IMR-90 (cell line): Measurements from ENCODE around the gene FSD1L. TPM values are rescaled to one million over a fixed set of nuclear protein-coding genes. Genes with fewer than 3 reads are reported as not detected.
A peak's percentile ranks its signal among the peaks of the same experiment; 100 is the strongest.

ENCODE experiments used
- ATAC-seq: fragments of 200-7000 bp; cut with Tn5 transposase; 2 replicates; pipeline ENCODE4 v1.9.1; 2020; ENCODE audit warnings: low read depth, mild to moderate bottlenecking, moderate library complexity
- BruUV-seq: library from RNA; stranded (reverse); fragments of 400-500 nt; replicated peaks from 2 replicates; lab custom pipeline; 2021; lab: Mats Ljungman, UMichigan
- CTCF ChIA-PET: fragments of 300-600 bp; formaldehyde crosslinking; extraction: SDS; loops from one replicate; lab custom pipeline; 2021; ENCODE audit warnings: antibody characterized with exemption; lab: Yijun Ruan, JAX
- POLR2A ChIA-PET: fragments of 300-600 bp; sonication (Branson Sonifier 250); formaldehyde crosslinking; loops from one replicate; lab custom pipeline; 2022; ENCODE audit warnings: antibody characterized with exemption; ENCODE audit not compliant: unreplicated experiment; lab: Charles Lee
- DNase-seq: peaks from one replicate; pipeline ENCODE4 v3.0.0; 2013
- H2AFZ ChIP-seq: replicated peaks from 2 replicates; pipeline ENCODE3; 2013; ENCODE audit warnings: low read length, mild to moderate bottlenecking; ENCODE audit not compliant: poor library complexity
- H2AK5ac ChIP-seq: 2 replicates; pipeline ENCODE4 v1.6.1; 2013; ENCODE audit warnings: low read depth, low read length, inconsistent platforms
- H2AK9ac ChIP-seq: replicated peaks from 2 replicates; pipeline ENCODE3; 2013; ENCODE audit warnings: mild to moderate bottlenecking, low read depth, low read length, moderate library complexity; ENCODE audit not compliant: poor library complexity
- H2BK120ac ChIP-seq: 2 replicates; pipeline ENCODE4 v1.6.1; 2013; ENCODE audit warnings: low read depth, low read length, inconsistent platforms
- H2BK15ac ChIP-seq: 3 replicates; pipeline ENCODE4 v1.6.1; 2013; ENCODE audit warnings: low read depth, low read length, inconsistent platforms
- H2BK20ac ChIP-seq: 2 replicates; pipeline ENCODE4 v1.6.1; 2013; ENCODE audit warnings: low read depth, mild to moderate bottlenecking, inconsistent platforms, low read length, moderate library complexity
- H2BK5ac ChIP-seq: 2 replicates; pipeline ENCODE4 v1.6.1; 2013; ENCODE audit warnings: mild to moderate bottlenecking, low read depth, low read length, inconsistent platforms; ENCODE audit not compliant: poor library complexity, severe bottlenecking
- H3K14ac ChIP-seq: replicated peaks from 2 replicates; pipeline ENCODE4 v1.6.1; 2013; ENCODE audit warnings: low read depth, low read length, inconsistent platforms
- H3K18ac ChIP-seq: 2 replicates; pipeline ENCODE4 v1.6.1; 2013; ENCODE audit warnings: low read depth, low read length, control low read depth
- H3K23ac ChIP-seq: 2 replicates; pipeline ENCODE4 v1.6.1; 2013; ENCODE audit warnings: low read depth, low read length, inconsistent platforms
- H3K27ac ChIP-seq: 2 replicates; pipeline ENCODE4 v1.5.1; 2013; ENCODE audit warnings: mild to moderate bottlenecking, control low read depth, low read length; ENCODE audit not compliant: insufficient read depth
- H3K27me3 ChIP-seq: 2 replicates; pipeline ENCODE4 v1.6.1; 2013; ENCODE audit warnings: low read length; ENCODE audit not compliant: control insufficient read depth, insufficient read depth
- H3K36me3 ChIP-seq: 2 replicates; pipeline ENCODE4 v1.6.1; 2013; ENCODE audit warnings: low read length, mixed read lengths; ENCODE audit not compliant: control insufficient read depth, insufficient read depth
- H3K4ac ChIP-seq: 2 replicates; pipeline ENCODE4 v1.6.1; 2013; ENCODE audit warnings: low read depth, low read length, inconsistent platforms
- H3K4me1 ChIP-seq: 2 replicates; pipeline ENCODE4 v1.6.1; 2013; ENCODE audit warnings: low read length, mixed read lengths; ENCODE audit not compliant: control insufficient read depth, insufficient read depth
- H3K4me2 ChIP-seq: 2 replicates; pipeline ENCODE4 v1.6.1; 2013; ENCODE audit warnings: low read depth, mild to moderate bottlenecking, control low read depth, low read length, moderate library complexity
- H3K4me3 ChIP-seq: 2 replicates; pipeline ENCODE4 v1.5.1; 2013; ENCODE audit warnings: low read depth, mild to moderate bottlenecking, control low read depth, low read length, moderate library complexity; ENCODE audit not compliant: insufficient read depth
- H3K56ac ChIP-seq: 2 replicates; pipeline ENCODE4 v1.6.1; 2013; ENCODE audit warnings: low read length, inconsistent platforms; ENCODE audit not compliant: insufficient read depth; ENCODE audit errors: extremely low read depth
- H3K79me1 ChIP-seq, 2 experiments: 2 replicates each; pipeline ENCODE4 v1.6.1; 2013; ENCODE audit warnings: low read length in 2 of 2, inconsistent platforms in 1 of 2, low read depth in 1 of 2
- H3K9ac ChIP-seq: 2 replicates; pipeline ENCODE4 v1.6.1; 2013; ENCODE audit warnings: low read depth, low read length, control low read depth
- H3K9me1 ChIP-seq: 2 replicates; pipeline ENCODE4 v1.6.1; 2013; ENCODE audit warnings: low read length, inconsistent platforms; ENCODE audit not compliant: insufficient read depth
- H3K9me3 ChIP-seq: 2 replicates; pipeline ENCODE4 v1.6.1; 2013; ENCODE audit warnings: low read length; ENCODE audit not compliant: control insufficient read depth, insufficient read depth
- H4K20me1 ChIP-seq: 2 replicates; pipeline ENCODE4 v1.6.1; 2013; ENCODE audit warnings: low read length, inconsistent platforms; ENCODE audit not compliant: insufficient read depth
- H4K5ac ChIP-seq: 2 replicates; pipeline ENCODE4 v1.6.1; 2013; ENCODE audit warnings: mild to moderate bottlenecking, low read depth, low read length, control low read depth
- H4K8ac ChIP-seq, 2 experiments: 2 replicates each; pipeline ENCODE4 v1.6.1; 2013; ENCODE audit warnings: low read depth in 2 of 2, low read length in 2 of 2, control low read depth in 1 of 2, inconsistent platforms in 1 of 2
- H4K91ac ChIP-seq: 2 replicates; pipeline ENCODE4 v1.6.1; 2013; ENCODE audit warnings: low read depth, low read length, inconsistent platforms; ENCODE audit not compliant: insufficient read depth
- CEBPB ChIP-seq: IDR thresholded peaks from 2 replicates; pipeline ENCODE4 v1.6.1; 2012; ENCODE audit warnings: low read depth, low read length, improper control_type of control experiment
- FOS ChIP-seq: fragments of 150-350 bp; IDR thresholded peaks from 2 replicates; pipeline ENCODE4 v1.6.1; 2016; ENCODE audit warnings: low read depth, low read length
- MAFK ChIP-seq: IDR thresholded peaks from 2 replicates; pipeline ENCODE4 v1.6.1; 2012; ENCODE audit warnings: low read depth, low read length, improper control_type of control experiment
- MXI1 ChIP-seq: IDR thresholded peaks from 2 replicates; pipeline ENCODE4 v1.6.1; 2012; ENCODE audit warnings: low read depth, mild to moderate bottlenecking, low read length, moderate library complexity, borderline replicate concordance
- POLR2A ChIP-seq: IDR thresholded peaks from 2 replicates; pipeline ENCODE4 v1.6.1; 2012; ENCODE audit warnings: mild to moderate bottlenecking, low read depth, low read length
- RAD21 ChIP-seq: IDR thresholded peaks from 2 replicates; pipeline ENCODE4 v1.6.1; 2012; ENCODE audit warnings: low read length, improper control_type of control experiment
- RCOR1 ChIP-seq: IDR thresholded peaks from 2 replicates; pipeline ENCODE4 v1.6.1; 2012; ENCODE audit warnings: mild to moderate bottlenecking, low read length, improper control_type of control experiment; ENCODE audit not compliant: insufficient replicate concordance
- RFX5 ChIP-seq: IDR thresholded peaks from 2 replicates; pipeline ENCODE4 v1.8.0; 2012; ENCODE audit warnings: low read depth, mild to moderate bottlenecking, low read length, moderate library complexity
- USF2 ChIP-seq: fragments of 150-350 bp; IDR thresholded peaks from 2 replicates; pipeline ENCODE4 v1.6.1; 2017; ENCODE audit warnings: mild to moderate bottlenecking, antibody characterized with exemption, low read length, low read depth
- WGBS, 2 experiments: methylation state at CpG; one replicate each; pipeline versions ENCODE4 v1.1.5 to v1.1.7; 2013; ENCODE audit warnings: missing lambda C conversion rate in 2 of 2; ENCODE audit not compliant: insufficient read length in 1 of 2; ENCODE audit errors: extremely low coverage in 2 of 2; 5-methylcytosine and 5-hydroxymethylcytosine counted together
- dilution Hi-C: fragments of 300-500 bp; cut with HindIII; formaldehyde crosslinking; loops from one replicate; pipeline ENCODE4 v1.14.3; 2018; ENCODE audit warnings: low sequenced_read_pairs; ENCODE audit not compliant: unreplicated experiment
- in situ Hi-C: fragments of 300-500 bp; cut with MboI; formaldehyde crosslinking; loops from 3 replicates; pipeline ENCODE4 v1.14.3; 2019; ENCODE audit warnings: low sequenced_read_pairs, inconsistent platforms, mixed read lengths
- intact Hi-C: fragments of 100-400 bp; cut with micrococcal nuclease; formaldehyde crosslinking; loops from 2 replicates; pipeline ENCODE4 v1.10.0; 2022
- polyA plus RNA-seq, 3 experiments: library from polyadenylated mRNA; depleted of rRNA; stranded (reverse); fragments of >200 nt; gene quantifications; 2 replicates each; pipeline ENCODE4 v1.2.3, GENCODE V29; 2012; ENCODE audit warnings: low replicate concordance in 1 of 3
- total RNA-seq: library from RNA; depleted of rRNA; stranded (reverse); fragments of >200 nt; gene quantifications from 2 replicates; pipeline ENCODE4 v1.2.3, GENCODE V29; 2012

The FSD1L gene
- total and polyA plus RNA-seq, 2 of the 4 experiments (the other 2 are of a cell fraction) = 1.4 to 2.9 TPM

GRCh38 chr9:105444130-105444529 lies 3.7 kb upstream of the FSD1L start:
- H2AFZ ChIP-seq = no peak overlapping the region
- H3K36me3 ChIP-seq = no peaks in the 10 kb centered on the region
- no peak for TF ChIP-seq POLR2A
- no peak for TF ChIP-seq MXI1
- TF ChIP-seq RCOR1 = no peak
- no peak for TF ChIP-seq RAD21
- no peak for TF ChIP-seq RFX5
- no peak for TF ChIP-seq USF2
- TF ChIP-seq MAFK = no peak
- TF ChIP-seq CEBPB = no peak
- TF ChIP-seq FOS = no peak
- intact Hi-C loops (no loop called here), in situ Hi-C loops (no loop called here), dilution Hi-C loops (no loop called here)
- ATAC-seq = no peak
- peak; percentile 76 for DNase-seq
- no peak overlapping the region; the same call in 1 of the 2 replicates for H2AK5ac ChIP-seq
- no peak overlapping the region for H2AK9ac ChIP-seq
- no peak overlapping the region for H3K27ac ChIP-seq
- no peak overlapping the region for H2BK120ac ChIP-seq
- H3K9me1 ChIP-seq = peaks cover 3% of the 10 kb centered on the region; the same call in 1 of the 2 replicates
- H4K5ac ChIP-seq = no peak overlapping the region
- no peak overlapping the region for H3K4ac ChIP-seq
- no peak overlapping the region for H2BK20ac ChIP-seq
- ChIA-PET POLR2A (no interaction called here), CTCF (no interaction called here)
- peak overlapping the region; percentile 42; the same call in 1 of the 2 replicates for H3K18ac ChIP-seq
- H3K79me1 ChIP-seq = peaks cover 4 to 5% of the 10 kb centered on the region in 2 experiments; a peak in 3 of 4 replicates
- no peak overlapping the region for H4K91ac ChIP-seq
- no peak overlapping the region for H3K56ac ChIP-seq
- no TSS peak for BruUV-seq
- H3K4me1 ChIP-seq = peaks cover 6% of the 10 kb centered on the region
- H4K8ac ChIP-seq = no peak overlapping the region
- no peak overlapping the region for H3K9ac ChIP-seq
- no peak overlapping the region for H2BK5ac ChIP-seq
- no peak overlapping the region for H3K4me2 ChIP-seq
- no peaks in the 10 kb centered on the region for H3K9me3 ChIP-seq
- H3K27me3 ChIP-seq = no peaks in the 10 kb centered on the region
- H3K14ac ChIP-seq = peak overlapping the region; percentile 44; the same call in 1 of the 2 replicates
- H3K4me3 ChIP-seq = no peak overlapping the region
- no peaks in the 10 kb centered on the region for H4K20me1 ChIP-seq
- no CpG with 5 or more reads among the region's 4 CpGs for WGBS, 2 experiments
- no peak overlapping the region for H3K23ac ChIP-seq
- H2BK15ac ChIP-seq = no peak overlapping the region
